HG02973 (cell line): ENCODE results near the gene HOXA5.

Experiments
- ATAC-seq: cut with Tn5 transposase; IDR thresholded peaks from one replicate; pipeline ENCODE4 v1.9.1; 2021; ENCODE audit warnings: moderate library complexity; ENCODE audit not compliant: unreplicated experiment

Gene HOXA5

GRCh38 chr7:27122077-27122910, 21.2 kb downstream of the HOXA5 start:
- ATAC-seq: no peak

DNA sequence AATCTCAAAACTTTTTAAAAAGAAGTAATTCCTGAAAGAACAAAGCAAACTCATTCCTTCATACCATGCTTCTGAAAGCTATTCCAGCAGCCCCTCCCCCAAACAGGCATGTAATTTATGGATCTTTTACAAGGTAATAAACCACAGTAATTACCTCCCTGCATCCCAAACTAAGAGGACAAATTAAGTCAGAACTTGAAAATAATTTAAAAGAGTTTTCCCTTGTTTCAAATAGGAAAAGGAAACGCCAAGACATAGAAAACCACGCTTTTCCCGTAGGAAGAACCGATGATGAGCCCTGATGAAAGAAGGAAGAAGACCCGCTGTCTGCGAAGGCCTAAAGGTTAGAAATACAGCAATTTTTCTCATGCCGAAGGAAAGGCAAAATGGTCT, 21.8 kb downstream of the HOXA5 start:
- ATAC-seq: no peak

DNA sequence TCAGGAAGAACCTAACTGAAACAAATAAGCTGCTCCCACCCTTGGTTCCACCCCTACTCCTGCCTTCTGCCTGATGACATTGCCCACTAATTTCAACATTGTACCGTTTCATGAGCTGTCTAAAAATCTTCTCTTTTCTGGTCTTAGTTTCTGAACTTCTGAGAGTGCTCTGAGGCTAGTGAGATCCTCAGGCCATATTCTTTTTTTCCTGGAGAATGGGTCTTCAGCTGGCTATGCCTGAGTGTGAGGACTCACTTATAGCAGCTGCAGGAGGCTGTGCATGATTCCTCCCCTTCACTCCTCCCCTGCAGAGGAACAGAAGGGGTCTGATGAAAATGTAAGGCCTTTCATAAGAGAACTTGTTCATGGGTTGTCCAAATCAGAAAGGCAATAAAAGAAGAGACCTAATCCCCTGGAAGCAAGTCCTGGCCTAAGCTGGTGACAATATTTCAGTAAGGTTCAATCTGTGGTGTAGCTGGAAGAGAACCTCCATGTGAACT, 24.0 kb downstream of the HOXA5 start:
- ATAC-seq: no peak

DNA sequence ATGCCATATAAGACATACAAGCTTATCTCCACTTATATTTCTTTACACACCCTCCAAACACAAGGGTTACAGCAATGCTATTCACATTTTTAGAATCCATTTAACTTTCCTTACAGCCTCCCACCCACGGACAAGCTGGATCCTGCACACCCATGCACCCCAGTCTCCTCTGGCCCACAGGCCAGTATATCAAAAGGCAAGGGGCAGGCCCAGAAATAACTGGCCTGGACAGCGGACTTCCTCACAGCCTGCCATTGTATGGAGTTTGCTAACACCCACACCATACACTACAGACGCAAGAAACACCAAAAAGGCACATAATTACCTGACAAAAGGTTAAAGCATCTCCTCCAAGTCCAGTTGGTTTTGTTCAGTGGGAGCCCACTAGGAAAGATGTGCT, 24.9 kb downstream of the HOXA5 start:
- no peak for ATAC-seq

DNA sequence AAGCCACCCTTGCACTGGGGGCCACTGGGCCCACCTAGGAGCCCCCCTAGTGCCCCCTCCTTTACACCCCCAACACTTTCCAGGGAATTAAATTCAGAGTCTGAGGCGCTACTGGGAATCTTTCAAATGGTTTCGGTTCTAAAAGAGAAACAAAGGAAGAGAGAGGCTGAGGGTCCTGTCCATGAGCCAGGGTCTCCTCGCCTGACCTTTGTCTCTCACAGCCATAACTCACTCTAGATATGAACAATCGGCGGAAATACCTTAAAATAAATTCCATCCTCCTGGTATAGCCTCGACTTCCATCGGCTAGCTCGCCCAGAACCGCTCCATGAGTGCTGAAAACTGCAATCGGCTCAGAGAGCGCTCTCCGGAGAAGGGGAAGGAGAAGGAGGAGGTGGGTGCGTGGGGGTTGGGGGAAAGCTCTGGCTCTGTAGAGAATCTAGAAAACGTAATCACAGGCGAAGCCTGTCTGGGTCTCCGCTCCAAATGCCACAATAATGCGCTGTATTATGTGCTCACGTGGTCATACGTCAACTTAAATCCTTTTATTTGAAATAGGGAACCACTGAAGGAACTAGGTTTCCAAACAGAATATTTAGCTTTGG, 25.5 kb downstream of the HOXA5 start:
- no peak for ATAC-seq

DNA sequence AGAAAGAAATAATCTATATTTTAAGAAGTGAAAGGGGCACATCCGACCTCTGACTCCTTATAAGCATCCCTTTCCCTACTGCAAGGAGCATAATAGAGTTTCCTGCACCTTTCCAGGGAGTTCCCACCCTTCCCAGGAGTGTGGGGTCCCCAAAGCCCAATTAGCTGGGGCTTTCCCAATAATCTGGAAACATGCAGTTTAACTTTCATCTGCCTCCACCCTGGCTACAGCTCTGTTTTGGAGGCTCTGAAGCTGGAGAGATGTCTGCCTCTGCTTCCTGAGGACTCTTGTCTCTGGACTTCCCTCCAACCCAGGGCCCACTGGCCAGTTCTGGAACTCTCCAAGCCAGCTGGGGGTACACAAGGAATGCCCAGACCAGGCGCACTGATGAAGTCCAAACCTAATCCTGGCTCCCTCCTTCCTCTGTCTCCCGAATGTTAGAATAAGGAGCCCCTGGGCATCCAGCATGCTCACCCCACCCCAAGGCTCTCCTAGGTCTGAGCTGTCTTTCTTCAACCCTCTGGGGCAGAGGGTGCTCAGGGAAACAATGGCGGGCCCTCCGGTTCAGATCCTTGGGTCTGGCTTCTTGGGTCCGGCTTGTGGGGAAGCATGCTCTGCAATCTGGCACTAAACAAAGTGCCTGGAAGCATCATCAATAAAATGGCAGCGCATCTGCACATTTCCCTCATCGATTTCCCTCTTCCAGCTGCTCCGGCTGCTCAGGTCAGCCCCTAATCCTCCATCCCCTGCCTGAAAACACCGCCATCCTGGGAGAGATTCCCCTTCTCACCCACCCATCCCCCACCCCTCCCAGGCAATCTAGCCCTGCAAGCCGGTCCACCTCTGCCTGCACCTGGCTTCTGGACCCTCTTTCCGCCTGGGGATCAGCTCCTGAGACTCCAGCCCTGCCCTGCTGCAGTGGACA, 26.3 kb downstream of the HOXA5 start:
- no peak for ATAC-seq

- no peak for ATAC-seq
Measured at GRCh38 chr7:27116031-27116961, 27.2 kb downstream of the HOXA5 start.

- ATAC-seq: no peak
Measured at GRCh38 chr7:27115221-27116026, 28.1 kb downstream of the HOXA5 start.

DNA sequence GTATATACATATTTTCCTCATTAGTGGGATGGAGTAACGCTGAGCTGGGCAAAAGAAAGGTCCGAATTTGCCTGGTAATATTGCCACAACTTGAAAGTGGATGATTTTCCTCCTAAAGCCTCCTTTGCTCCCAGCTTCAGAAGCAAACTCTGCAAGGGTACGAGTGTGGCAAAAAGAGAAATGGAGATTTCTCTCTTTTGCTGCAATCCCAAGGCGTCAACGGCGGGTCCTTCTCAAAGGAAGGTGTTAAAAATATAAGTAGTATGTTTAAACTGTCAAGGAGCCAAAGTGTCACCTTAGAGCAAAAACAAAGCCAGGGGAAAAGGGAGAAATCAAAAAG, 28.6 kb downstream of the HOXA5 start:
- ATAC-seq: no peak

DNA sequence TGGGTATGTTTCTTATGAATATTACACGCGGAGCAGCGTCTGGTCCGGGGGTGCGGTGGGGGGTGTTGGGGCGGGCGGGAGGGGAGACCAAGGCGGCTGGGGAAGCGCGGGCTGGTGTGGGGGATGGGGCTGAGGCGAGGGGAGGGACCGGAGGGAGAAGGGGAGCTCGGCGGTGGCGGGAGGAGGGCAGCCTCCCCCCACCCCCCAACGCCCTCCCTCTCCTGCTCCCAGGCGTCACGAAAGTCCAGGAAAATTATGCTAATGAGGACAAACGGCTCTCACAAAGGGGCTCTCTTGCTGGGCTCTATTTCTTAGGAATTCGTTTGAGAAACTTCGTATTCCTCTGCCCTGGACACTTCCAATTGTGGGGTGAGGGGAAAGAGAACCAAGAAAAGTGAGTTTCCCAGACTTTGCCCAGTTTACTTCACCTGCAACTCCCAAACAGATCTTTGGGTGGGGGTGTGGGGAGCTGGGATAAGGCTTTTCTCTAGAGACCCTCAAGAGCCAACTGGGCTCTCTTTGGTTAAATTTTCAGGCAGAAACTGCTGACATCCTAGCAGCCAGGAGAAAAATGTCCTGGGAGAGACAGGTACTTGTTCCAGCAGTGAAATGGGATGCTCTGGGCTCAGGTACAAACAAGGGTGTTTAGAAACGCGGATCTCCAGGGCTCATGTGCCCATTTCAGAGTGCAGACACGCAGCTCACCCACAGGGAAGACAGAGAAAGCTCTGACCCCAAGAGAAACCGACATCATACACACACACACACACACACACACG, 29.3 kb downstream of the HOXA5 start:
- no peak for ATAC-seq

DNA sequence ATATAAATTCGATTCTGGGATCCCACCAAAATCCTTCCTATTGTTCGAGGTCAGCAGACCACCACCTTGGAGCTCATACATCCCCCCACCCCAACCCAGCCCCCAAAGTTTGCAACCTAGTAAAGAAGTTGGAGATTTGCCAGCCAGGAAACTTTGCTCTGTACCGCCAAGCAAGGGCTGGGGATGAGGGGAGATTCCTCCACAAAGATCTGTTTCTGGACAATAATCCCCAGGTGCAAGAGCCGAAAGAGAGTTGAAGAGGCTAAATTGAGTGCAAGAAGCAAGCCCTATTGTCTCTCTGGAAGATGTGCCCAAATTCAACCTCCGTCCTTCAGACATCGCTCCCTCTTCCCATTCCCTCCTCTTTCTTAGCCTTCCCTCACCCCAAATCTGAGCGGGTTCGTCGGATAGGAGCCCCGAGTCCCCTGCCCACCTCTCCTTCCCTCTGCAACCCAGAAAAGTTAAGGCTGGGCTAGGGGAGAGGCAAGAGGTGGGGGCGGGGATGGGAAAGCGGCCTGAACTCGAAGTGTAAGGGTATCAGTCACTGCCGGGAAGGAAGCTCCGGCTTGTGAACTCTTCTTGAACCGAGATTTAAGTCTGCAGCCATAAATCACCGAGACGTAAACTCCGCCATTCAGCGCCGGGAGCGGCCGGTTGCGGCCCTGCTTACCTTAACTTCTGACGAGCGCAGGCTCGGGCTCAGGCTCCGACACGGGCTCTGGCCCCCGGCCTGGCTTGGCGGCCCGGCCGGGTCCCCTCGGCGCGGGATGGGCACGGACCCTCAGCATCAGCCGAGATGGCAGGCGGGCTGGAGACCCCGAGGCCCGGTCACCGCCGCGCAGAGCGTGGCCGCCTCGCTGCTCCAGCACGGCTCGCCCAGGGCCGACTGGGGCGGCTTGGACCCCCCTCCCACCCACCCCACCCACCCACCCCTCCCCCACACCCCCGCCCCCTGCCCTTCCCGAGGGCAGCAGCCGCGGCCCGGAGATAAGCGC, 30.2 kb downstream of the HOXA5 start:
- no peak for ATAC-seq

DNA sequence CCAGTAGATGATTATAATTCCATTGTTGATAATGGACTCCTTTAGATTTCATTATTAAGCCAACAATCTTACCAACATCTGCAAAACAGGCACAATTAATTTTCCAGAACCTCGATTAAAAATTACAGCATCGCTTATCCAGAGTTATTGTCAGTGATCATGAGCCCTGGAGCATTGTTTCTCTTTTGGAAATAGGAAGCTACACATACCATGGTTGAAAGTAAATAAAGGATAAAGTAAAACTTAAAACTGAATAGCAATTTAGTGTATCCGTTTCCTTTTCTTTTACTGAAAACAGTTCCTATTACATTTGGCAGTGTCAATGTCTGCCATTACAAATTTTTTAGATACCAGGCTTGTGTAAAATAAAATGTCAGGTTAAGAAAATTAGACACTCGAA, 31.1 kb downstream of the HOXA5 start:
- no peak for ATAC-seq

- no peak for ATAC-seq
Measured at GRCh38 chr7:27111751-27112277, 31.7 kb downstream of the HOXA5 start.

- ATAC-seq: no peak
Measured at GRCh38 chr7:27111042-27111750, 32.3 kb downstream of the HOXA5 start.

DNA sequence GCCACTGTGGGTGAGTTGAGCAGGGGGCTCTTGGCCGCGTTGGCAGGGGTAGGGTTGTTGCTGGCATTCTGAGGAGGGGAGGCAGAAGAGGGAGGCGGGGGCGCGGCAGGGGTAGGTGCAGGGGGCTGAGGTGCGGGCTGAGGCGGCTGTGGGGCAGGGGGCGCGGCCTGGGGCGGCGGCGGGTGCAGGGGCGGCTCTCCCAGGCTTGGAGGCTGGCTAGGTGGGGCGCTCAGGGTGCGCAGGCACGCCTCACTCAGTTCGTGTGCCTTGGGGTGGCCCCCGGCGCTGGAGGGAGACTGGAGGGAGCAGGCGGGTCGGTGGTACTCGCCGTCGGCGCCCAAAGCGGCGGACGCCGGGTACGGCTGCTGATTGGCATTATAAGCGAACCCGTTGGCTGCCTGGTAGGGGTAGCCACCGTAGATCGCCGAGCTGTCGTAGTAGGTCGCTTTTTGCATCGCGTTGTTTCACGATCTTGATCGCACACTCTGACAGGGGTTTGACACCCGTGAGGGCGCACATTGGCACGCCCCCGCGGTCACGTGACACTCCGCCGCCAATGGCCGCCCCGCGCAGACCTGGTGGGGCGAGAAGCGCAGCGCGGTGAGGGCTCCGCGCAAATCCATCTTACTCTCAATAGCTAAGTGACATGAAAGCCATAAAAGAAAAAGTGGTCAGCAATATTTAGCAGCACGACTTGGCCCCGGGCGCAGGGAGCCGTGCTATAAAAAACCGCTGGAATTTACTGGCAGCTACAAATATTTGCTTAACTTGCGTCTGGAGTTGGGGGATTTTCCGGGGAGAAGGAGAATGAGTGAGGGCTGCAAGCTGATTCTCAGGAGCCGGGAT, 33.1 kb downstream of the HOXA5 start:
- ATAC-seq: no peak
